CD14-positive monocyte (primary cell): ENCODE data around the gene MBTD1. TPM values are rescaled to one million over a fixed set of nuclear protein-coding genes. Genes with fewer than 3 reads are reported as not detected.

Source experiments
- DNase-seq, 3 donors: peaks; one replicate each; pipeline ENCODE4 v3.0.0-alpha.2; 2011 to 2022
- H2AFZ ChIP-seq: 2 replicates; pipeline ENCODE4 v1.6.0; 2012; ENCODE audit warnings: mild to moderate bottlenecking, low read depth, low read length, inconsistent platforms; ENCODE audit not compliant: insufficient read depth, poor library complexity, severe bottlenecking
- H3K27ac ChIP-seq, 2 donors: 1 replicate in 1 of 2; 2 replicates in 1 of 2; pipeline ENCODE4 v1.5.1; 2012 to 2013; ENCODE audit warnings: low read length in 2 of 2, control low read depth in 1 of 2, inconsistent platforms in 1 of 2, low read depth in 1 of 2, mild to moderate bottlenecking in 1 of 2
- H3K27me3 ChIP-seq, 2 donors: one replicate each; pipeline versions ENCODE4 v1.6.0 to v1.6.1; 2011 to 2013; ENCODE audit warnings: low read length in 2 of 2; ENCODE audit not compliant: control insufficient read depth in 2 of 2, insufficient read depth in 2 of 2
- H3K36me3 ChIP-seq, 2 donors: replicated peaks in 1 of 2; 1 replicate in 1 of 2; 2 replicates in 1 of 2; pipeline versions ENCODE4 v1.5.1 to v1.6.1; 2012 to 2013; ENCODE audit warnings: low read length in 2 of 2, control low read depth in 1 of 2, inconsistent platforms in 1 of 2, mild to moderate bottlenecking in 1 of 2; ENCODE audit not compliant: insufficient read depth in 2 of 2, control insufficient read depth in 1 of 2
- H3K4me1 ChIP-seq, 2 donors: 1 replicate in 1 of 2; 2 replicates in 1 of 2; pipeline versions ENCODE4 v1.5.1 to v1.6.1; 2012 to 2013; ENCODE audit warnings: low read length in 2 of 2, control low read depth in 1 of 2, inconsistent platforms in 1 of 2, mild to moderate bottlenecking in 1 of 2, moderate library complexity in 1 of 2; ENCODE audit not compliant: insufficient read depth in 2 of 2, control insufficient read depth in 1 of 2
- H3K4me2 ChIP-seq: replicated peaks from 2 replicates; pipeline ENCODE3; 2012; ENCODE audit warnings: low read length, moderate library complexity, mild to moderate bottlenecking; ENCODE audit not compliant: poor library complexity, severe bottlenecking; ENCODE audit errors: extremely low read depth
- H3K4me3 ChIP-seq, 3 experiments: fragments of 200-600 bp in 1 of 3; sonication (generic) in 1 of 3; replicated peaks in 1 of 3; 1 replicate in 2 of 3; 2 replicates in 1 of 3; pipeline ENCODE4 v1.5.1; 2011 to 2013; ENCODE audit warnings: low read length in 3 of 3, mild to moderate bottlenecking in 3 of 3, control low read depth in 2 of 3, low read depth in 2 of 3, inconsistent platforms in 1 of 3, moderate library complexity in 1 of 3
- H3K79me2 ChIP-seq: 2 replicates; pipeline ENCODE4 v1.6.0; 2012; ENCODE audit warnings: mild to moderate bottlenecking, control low read depth, inconsistent platforms, low read length, moderate library complexity; ENCODE audit not compliant: insufficient read depth
- H3K9ac ChIP-seq: 2 replicates; pipeline ENCODE4 v1.6.0; 2017; ENCODE audit warnings: low read length, mild to moderate bottlenecking; ENCODE audit not compliant: insufficient read depth, poor library complexity, severe bottlenecking
- H3K9me3 ChIP-seq, 2 donors: replicated peaks in 1 of 2; 1 replicate in 1 of 2; 2 replicates in 1 of 2; pipeline versions ENCODE4 v1.5.1 to v1.6.1; 2012 to 2013; ENCODE audit warnings: low read length in 2 of 2, control low read depth in 1 of 2; ENCODE audit not compliant: control insufficient read depth in 1 of 2, insufficient read depth in 1 of 2
- H4K20me1 ChIP-seq: 2 replicates; pipeline ENCODE4 v1.6.0; 2012; ENCODE audit warnings: mild to moderate bottlenecking, low read length, control low read depth, moderate library complexity; ENCODE audit not compliant: insufficient read depth
- H3K27ac Mint-ChIP-seq, 7 donors: one replicate each; pipeline ENCODE4 v1.8.0; 2020; ENCODE audit warnings: mild to moderate bottlenecking in 7 of 7, mixed read lengths in 7 of 7, moderate library complexity in 6 of 7, inconsistent platforms in 2 of 7
- H3K27me3 Mint-ChIP-seq, 3 donors: one replicate each; pipeline ENCODE4 v1.8.0; 2021 to 2022; ENCODE audit warnings: low read depth in 3 of 3, mild to moderate bottlenecking in 3 of 3, mixed read lengths in 3 of 3, moderate library complexity in 3 of 3, inconsistent platforms in 1 of 3
- H3K36me3 Mint-ChIP-seq, 2 donors: one replicate each; pipeline ENCODE4 v1.8.0; 2020; ENCODE audit warnings: mixed read lengths in 2 of 2, inconsistent platforms in 1 of 2, mild to moderate bottlenecking in 1 of 2
- H3K4me1 Mint-ChIP-seq: one replicate; pipeline ENCODE4 v1.8.0; 2020; ENCODE audit warnings: mild to moderate bottlenecking, mixed read lengths
- H3K4me3 Mint-ChIP-seq, 2 donors: one replicate each; pipeline ENCODE4 v1.8.0; 2020; ENCODE audit warnings: mild to moderate bottlenecking in 2 of 2, mixed read lengths in 2 of 2, moderate library complexity in 1 of 2
- H3K9me3 Mint-ChIP-seq, 7 donors: one replicate each; pipeline ENCODE4 v1.8.0; 2020 to 2022; ENCODE audit warnings: mixed read lengths in 7 of 7, mild to moderate bottlenecking in 6 of 7, moderate library complexity in 6 of 7, inconsistent platforms in 2 of 7
- CTCF ChIP-seq: fragments of 200-600 bp; IDR thresholded peaks from one replicate; pipeline ENCODE4 v1.8.0; 2022; ENCODE audit warnings: antibody characterized with exemption, mild to moderate bottlenecking
- WGBS: methylation state at CpG from one replicate; pipeline ENCODE4 v1.1.5; 2013; ENCODE audit warnings: missing lambda C conversion rate; ENCODE audit not compliant: insufficient coverage; 5-methylcytosine and 5-hydroxymethylcytosine counted together
- intact Hi-C, 2 donors: fragments of 100-400 bp; cut with micrococcal nuclease; formaldehyde crosslinking; loops; one replicate each; pipeline versions ENCODE4 v1.15.0 to v1.15.1; 2023
- polyA plus RNA-seq, 3 donors: library from polyadenylated mRNA; depleted of rRNA in 1 of 3; unstranded in 2 of 3; stranded (reverse) in 1 of 3; fragments of 300-500 nt in 2 of 3; fragments of >200 nt in 1 of 3; fragmentation: Illumina TruSeq in 2 of 3; gene quantifications; 1 replicate in 2 of 3; 2 replicates in 1 of 3; pipeline ENCODE4 v1.2.3, GENCODE V29; 2012 to 2021

Gene MBTD1
- polyA plus RNA-seq, 3 donors: 5.9 to 11.3 (median 10.0) TPM

DNA sequence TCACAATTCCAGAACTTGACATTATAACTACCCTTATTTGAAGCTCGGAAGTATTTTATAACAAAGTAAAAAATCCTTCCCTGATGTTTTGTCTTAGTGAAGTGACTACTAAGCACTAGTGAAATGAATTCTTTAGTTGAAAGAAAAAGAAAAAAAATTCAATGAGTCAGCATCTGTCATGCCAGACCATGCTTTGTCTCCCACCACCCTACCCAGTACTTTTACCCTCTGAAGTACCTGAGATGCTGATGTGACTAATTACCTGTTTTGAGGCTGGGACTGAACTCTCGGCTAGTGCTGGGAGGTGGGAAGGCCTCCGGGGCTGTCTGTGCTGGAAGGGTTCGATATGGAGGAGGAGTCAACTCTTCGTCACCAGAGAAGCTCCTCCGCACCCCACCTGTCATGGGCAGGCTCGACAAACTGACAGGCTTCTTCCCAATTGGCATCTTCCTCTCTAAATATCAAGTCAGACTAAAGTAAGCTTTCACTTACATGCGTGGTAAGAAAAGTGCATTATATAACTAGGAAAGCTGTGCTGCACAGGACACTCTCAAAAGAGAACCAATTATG, 74.0 kb downstream of the MBTD1 start:
- Histone ChIP-seq H3K27me3 (no peaks in the 10 kb centered on the region), H3K4me2 (no peak overlapping the region), H2AFZ (no peak overlapping the region), H3K79me2 (no peaks in the 10 kb centered on the region), H3K4me1 (no peaks in the 10 kb centered on the region), H4K20me1 (no peaks in the 10 kb centered on the region), H3K9me3 (no peaks in the 10 kb centered on the region), H3K27ac (no peak overlapping the region), H3K36me3 (peaks cover 66 to 92% of the 10 kb centered on the region in 2 donors), H3K9ac (no peak overlapping the region), H3K4me3 (no peak overlapping the region)
- TF ChIP-seq CTCF: no peak
- H3K9me3 Mint-ChIP-seq: no peaks in the 10 kb centered on the region
- H3K4me1 Mint-ChIP-seq: no peaks in the 10 kb centered on the region
- no peak overlapping the region for H3K27ac Mint-ChIP-seq
- no peaks in the 10 kb centered on the region for H3K27me3 Mint-ChIP-seq
- H3K36me3 Mint-ChIP-seq: peaks cover 60 to 84% of the 10 kb centered on the region in 2 donors
- WGBS: 93% methylated on average over 3 of the region's 8 CpGs
- intact Hi-C loops: no loop called here
- DNase-seq: no peak
- no peak overlapping the region for H3K4me3 Mint-ChIP-seq

GRCh38 chr17:51184124-51184523, 75.7 kb downstream of the MBTD1 start:
- Histone ChIP-seq H3K9me3 (no peaks in the 10 kb centered on the region), H3K27ac (no peak overlapping the region), H4K20me1 (no peaks in the 10 kb centered on the region), H3K27me3 (no peaks in the 10 kb centered on the region), H3K9ac (no peak overlapping the region), H3K4me1 (no peaks in the 10 kb centered on the region), H3K4me2 (no peak overlapping the region), H3K36me3 (peaks cover 52 to 89% of the 10 kb centered on the region in 2 donors), H3K4me3 (no peak overlapping the region), H3K79me2 (no peaks in the 10 kb centered on the region), H2AFZ (no peak overlapping the region)
- no peaks in the 10 kb centered on the region for H3K4me1 Mint-ChIP-seq
- no peak for TF ChIP-seq CTCF
- H3K36me3 Mint-ChIP-seq: peaks cover 58 to 78% of the 10 kb centered on the region in 2 donors
- H3K27me3 Mint-ChIP-seq: no peaks in the 10 kb centered on the region
- intact Hi-C loops: no loop called here
- WGBS: no CpG with 5 or more reads among the region's 1 CpG
- DNase-seq: no peak
- H3K27ac Mint-ChIP-seq: no peak overlapping the region
- H3K4me3 Mint-ChIP-seq: no peak overlapping the region
- peaks cover 0 to 2% (median 0%) of the 10 kb centered on the region in 7 donors for H3K9me3 Mint-ChIP-seq
